ENCODE measurements around the gene EGFLAM.

GRCh38 chr5:38468202-38468673 lies 209.9 kb downstream of the EGFLAM start:
- TF ChIP-seq EZH2 (IDR thresholded peaks at IDR 0.05; ENCODE audit: low read depth, unreplicated experiment) (no peak), JUNB (IDR thresholded peaks at IDR 0.05; ENCODE audit: unreplicated experiment) (no peak), CTCF (conservative IDR thresholded peaks at IDR 0.05; ENCODE audit: low read depth in 2 of 2) (no peak), CREB1 (CRISPR knock-in tag; IDR thresholded peaks at IDR 0.05; ENCODE audit: low read depth) (no peak), EZH2phosphoT487 (IDR thresholded peaks at IDR 0.05; ENCODE audit: unreplicated experiment) (no peak)

Measured in GM23338 (cell line).